NCI-H1694 treated with DMSO at 0.1 percent for 48 hours (cell line): ENCODE measurements around the gene FCHSD2.

Experiments used
- DNase-seq: peaks from one replicate; lab custom pipeline; 2025; lab: John Stamatoyannopoulos, UW

Gene FCHSD2

GRCh38 chr11:73142128-73142377, at the start of gene FCHSD2:
Gene FCHSD2 (minus strand): TSS chr11:73142318. CDS start chr11:73141877, 441 bp downstream.
- no peak for DNase-seq

- no peak for DNase-seq
Measured at GRCh38 chr11:73191151-73191550, 49.0 kb upstream of the FCHSD2 start.

GRCh38 chr11:73190557-73190885, 48.4 kb upstream of the FCHSD2 start:
- no peak for DNase-seq

GRCh38 chr11:73189723-73190556, 47.8 kb upstream of the FCHSD2 start:
- no peak for DNase-seq

GRCh38 chr11:73189315-73189714, 47.2 kb upstream of the FCHSD2 start:
- DNase-seq = no peak

DNA sequence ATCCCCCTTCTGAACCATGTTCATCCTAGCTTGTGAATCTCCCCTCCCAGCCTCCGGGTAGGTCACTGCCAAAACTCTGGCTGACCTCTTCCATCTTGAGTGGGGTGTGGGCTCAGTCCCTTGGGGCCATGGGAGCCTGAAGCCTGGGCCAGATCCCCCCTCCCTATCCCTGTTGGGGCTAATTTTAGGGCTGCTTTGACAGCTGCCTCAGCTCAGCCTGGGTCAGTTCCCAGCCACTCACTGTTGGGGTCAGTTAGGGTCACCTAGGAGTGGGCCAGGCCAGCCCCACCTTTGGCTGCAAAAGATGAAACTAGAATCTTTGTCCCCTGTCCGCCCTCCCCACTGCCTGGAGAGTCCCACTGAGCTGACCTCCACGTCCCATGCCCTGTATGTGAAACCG, 46.2 kb upstream of the FCHSD2 start:
- DNase-seq = no peak

DNA sequence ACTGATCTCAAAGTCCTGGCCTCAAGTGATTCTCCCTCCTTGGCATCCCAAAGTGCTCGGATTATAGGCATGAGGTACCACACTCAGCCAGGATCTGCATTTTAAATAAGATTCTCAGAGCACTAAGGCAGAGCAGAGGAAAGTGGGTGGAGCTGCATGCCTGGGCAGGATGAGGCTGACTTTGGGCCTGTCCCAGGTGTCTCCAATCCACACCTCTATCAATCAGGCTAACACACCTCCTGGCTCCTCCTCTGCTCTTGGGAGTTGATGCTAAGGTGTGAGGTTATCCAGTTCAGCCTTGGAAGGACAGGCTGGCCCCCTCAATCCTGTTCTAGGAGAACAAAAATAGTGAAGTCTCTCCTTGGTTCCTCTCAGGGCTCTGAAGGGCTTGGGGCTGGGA, 45.7 kb upstream of the FCHSD2 start:
- no peak for DNase-seq

DNA sequence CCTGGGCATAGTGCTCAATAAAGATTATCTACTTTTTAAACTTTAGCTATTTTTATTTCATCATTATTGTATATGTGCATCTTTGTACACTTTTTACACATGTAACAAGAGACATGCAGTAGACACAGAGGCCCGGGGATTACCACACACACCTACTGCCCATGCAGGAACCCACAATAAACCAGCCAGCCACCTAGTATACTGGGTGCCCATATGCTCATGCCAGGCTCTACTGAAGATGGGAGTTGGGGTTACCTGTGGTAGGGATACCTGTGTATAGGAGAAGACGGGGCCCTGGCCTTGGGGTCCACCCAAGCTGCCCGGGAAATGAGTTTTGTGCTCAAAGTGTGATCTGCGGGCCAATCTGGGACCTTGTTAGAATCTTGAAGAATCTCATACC, 44.8 kb upstream of the FCHSD2 start:
- DNase-seq = no peak

DNA sequence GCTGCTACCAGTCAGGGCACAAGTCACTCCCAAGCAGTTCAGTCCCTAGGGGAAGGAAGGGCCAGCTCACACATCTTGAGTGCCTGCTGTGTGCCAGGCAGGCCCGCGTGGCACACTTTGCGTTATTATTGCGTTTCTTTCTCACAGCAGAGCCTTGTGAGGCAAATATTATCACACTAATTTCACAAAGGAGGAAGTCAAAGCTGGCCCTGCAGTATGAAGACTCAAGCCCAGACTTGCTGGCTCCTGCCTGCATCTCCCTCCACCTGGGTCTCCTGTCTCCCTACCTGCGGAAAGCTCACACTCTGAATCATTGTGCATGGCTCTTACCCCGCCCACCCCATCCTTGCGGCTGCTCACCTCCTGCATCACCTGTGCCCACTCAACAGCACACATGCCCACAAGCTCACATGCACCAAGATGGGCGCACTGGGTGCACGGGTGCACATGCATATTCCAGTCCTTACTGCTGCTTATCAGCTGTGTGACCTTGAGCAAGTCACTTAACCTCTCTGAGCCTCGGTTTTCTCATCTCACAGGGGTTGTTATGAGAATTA, 44.3 kb upstream of the FCHSD2 start:
- DNase-seq = no peak

DNA sequence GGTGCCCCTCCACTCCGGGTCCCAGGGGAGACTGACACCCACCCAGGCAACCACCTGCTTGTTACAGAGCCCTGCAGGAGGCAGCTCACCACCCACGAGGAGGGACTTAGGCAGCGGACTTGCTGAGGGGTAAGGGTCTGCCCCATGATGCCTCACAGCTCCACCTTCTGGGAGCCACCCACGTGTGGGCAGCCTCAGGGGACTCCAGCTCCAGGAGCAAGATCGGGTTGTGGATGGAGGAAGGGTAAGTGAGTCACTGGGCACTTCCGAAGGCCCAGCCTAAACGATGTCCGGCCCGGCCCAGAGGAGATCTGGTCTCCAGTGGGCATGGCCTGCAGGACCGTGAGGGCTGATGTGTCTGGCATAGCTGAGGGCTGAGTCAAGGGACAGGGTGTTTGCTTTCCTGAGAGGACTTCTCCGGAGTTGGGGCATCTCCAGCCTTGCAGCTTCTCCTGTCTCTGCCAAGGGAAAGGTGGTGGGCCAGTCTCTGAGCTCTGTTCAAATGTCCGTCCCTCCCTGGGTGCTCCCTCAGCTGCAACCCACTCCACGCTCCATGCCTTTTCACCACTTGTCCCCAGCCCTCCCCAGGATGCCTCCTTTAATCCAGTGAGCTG, 43.7 kb upstream of the FCHSD2 start:
- no peak for DNase-seq

DNA sequence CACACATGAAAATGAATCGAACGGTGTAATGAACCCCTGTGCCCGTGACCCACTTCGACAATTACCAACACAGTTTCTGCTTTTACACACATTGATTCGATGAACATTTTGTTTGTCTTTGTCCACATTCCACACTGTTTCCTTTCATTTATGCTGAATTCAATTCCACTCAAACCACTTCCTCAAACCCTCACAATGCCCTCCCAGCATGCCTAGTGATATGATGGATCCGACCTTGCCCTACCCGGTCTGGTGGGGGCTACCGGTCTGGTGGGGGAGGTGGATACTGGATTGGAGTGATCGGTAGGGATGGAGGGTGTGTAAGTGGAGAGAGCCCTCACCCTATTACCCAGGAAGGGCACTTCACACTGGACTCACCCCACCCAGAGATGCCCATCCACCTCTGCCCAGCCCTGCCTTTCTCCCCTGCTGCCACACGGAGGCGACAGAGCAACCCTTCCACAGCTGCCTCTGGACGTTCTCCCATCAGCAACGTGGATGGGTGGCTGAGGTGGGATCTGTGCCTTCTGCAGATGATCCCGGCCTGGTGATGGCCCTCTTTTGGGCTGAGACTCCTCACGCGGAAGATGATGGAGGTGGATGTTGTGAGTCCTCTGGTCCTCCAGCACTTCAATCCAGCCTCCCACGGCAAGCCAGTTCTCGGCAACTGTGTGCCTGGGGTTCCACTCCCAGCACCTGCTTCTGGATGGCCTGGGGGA, 43.0 kb upstream of the FCHSD2 start:
- peak; percentile 23 for DNase-seq

DNA sequence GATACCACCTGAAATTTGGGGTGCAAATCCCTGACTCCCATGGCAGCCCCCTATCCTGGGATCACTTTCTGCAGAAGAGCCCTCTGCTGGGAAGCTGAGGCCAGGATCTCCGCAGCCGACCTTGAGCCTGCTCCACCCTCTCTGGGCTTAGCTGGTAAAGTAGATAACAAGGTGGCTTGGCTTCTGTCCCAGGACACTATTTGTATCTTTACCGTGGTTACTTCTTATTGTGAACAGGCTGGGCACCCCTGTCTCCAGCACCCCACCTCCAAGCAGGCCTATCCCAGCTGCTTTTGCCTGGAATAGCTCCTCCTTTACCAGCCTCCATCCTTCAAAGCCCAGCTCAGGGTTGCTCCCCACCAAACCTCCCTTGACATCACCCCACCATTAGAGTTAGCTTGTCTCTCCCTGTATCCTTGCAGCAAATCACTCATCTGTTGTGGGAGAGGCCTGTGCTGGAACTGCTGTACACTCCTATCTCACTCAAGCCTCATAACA, 40.8 kb upstream of the FCHSD2 start:
- no peak for DNase-seq

DNA sequence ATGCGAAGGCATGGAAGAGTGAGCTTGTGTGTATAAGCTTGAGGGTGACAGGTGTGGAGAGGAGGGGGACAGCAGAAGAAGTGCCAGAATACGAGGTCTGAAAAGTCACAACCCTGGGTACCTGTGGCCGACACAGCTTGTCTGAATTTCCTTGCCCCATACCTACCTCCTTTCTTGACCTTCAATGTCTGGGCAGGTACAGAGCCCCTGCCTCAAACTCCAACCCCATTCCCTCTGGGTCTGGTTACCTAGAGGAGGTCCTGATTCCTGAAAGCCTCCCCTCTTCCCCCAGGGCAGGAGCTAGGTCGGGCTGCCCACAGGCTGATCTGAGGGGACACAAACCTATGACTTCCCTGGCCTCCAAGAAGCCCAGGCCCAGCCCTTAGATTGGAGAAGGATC, 36.6 kb upstream of the FCHSD2 start:
- DNase-seq = no peak

DNA sequence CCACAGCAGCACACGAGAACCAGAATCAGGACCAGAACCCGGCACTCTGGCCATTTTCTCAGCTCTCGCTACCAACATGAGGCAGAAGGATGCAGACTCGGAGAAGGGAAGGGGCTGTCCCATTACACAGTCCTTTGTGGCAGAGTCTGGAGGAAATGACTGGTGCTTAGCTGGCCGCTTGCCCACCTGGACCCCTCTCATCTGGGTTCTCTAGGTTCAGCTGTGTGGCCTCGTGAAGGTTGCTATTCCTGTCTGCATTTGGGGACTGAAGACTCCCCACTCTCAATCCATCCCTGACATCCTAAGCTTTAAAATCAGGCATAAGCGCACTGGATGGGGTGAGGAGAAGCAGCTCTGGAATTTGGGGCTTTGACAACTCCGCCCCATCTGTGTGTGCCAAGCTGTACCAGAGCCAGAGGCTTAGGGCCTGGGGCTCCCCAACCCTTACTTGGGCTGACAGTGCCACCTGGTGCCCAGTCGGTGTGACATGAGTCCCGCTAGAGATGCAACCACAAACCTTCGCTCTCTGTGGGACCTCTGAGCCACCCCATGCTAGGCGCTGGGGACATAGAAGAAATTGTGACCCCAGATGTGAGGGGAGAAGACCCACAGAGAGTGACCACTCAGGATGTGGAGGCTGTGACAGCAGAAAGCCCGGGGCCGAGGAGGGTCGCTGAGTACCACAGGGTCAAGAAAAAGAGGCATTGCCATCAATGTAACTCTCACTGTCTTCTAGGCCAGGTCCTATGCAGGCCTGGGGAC, 35.8 kb upstream of the FCHSD2 start:
- peak; percentile 46 for DNase-seq

DNA sequence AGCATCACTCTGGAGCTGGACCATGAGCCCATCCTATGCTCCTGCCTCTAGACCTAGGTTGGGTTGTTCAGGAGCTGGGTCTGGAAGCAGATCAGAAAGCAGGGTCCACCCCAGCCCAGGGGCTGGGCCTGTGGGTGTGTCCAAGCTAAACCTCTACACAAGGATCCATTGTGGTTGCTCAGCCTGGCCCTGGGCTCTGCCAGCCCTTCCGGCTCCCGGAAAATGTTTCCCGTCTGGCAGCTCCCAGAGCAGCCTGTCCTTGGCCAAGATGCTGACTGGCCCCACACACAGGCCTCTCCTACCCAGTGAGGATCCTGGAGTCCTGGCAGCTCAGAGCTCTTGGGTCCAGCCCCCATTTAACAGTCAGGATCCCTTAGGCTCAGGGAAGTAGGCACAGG, 35.3 kb upstream of the FCHSD2 start:
- DNase-seq = no peak

GRCh38 chr11:73176874-73177155, 34.7 kb upstream of the FCHSD2 start:
- DNase-seq = no peak

DNA sequence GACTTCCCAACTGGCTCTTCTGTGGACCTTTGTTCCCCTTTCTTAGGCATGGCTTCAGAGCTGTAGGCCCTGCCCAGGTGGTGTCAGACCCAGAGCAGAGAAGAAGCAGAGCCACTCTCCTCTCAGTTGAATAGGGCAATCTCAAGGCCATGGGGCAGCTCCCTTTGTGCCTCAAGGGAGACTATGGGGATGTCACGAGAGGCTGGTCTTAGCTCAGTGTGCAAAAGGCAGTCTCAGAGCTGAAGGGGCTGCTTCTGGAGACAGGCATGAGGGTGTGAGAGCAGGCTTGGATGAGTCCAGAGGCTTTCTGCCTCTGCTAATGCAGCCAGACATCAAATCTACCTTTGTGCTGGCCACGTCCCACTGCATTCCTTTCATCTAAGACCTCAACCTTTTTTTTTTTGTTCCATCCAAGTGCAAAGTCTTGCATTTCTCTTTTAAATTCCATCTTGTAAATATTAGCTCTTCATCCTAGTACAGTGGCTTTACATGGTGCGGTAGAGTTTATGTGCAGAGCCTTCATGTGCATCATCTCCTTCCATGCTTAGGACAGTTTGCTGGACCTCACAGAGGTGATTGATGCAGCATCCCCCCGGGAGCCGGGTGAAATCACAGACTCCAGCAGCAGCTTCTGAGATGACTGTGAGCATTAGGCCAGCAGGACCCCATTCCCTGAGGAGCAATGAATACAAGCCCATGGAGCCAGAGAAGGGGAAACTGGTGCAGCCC, 34.2 kb upstream of the FCHSD2 start:
- DNase-seq = no peak

DNA sequence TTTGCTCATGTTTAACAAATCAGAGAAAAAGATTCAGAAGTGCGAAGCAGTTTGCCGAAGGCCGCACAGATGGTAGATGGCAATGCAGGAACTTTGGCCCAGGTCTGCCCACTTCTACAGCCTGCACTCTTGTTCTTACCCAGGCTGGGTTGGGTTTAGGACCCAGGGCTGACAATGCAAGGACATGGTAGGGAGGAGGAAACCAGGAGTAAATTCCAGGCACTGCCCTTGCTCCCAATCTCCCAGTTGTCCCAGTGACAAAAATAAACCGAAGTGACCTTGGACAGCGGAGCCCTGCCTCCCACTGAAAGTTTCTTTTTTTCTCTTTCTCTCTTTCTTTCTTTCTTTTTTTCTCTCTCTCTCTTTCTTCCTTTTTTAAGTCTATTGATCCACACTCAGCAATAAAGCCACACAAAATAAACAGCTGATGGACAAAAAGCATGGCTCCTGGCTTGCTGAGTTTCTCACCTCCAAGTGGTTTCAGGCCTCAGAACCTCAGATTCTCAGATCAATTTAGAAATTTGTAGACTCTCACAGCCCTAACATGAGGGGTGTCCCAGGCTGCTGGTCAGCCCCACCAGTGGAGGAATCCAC, 33.5 kb upstream of the FCHSD2 start:
- DNase-seq = no peak

GRCh38 chr11:73174495-73174791, 32.3 kb upstream of the FCHSD2 start:
- no peak for DNase-seq

- DNase-seq = no peak
Measured at GRCh38 chr11:73173755-73174494, 31.8 kb upstream of the FCHSD2 start.
